Vagina (tissue), 2 donors: ENCODE results near the gene RFLNA.

Source experiments
- CTCF ChIP-seq, 3 experiments: fragments of 450-650 bp in 2 of 3; fragments of 200-600 bp in 1 of 3; sonication (generic) in 1 of 3; IDR thresholded peaks; one replicate each; pipeline ENCODE4 v1.5.1; 2017 to 2019; ENCODE audit warnings: antibody characterized with exemption in 3 of 3, mild to moderate bottlenecking in 2 of 3, moderate library complexity in 2 of 3
- POLR2AphosphoS5 ChIP-seq, 2 donors: sonication (generic); formaldehyde crosslinking; IDR thresholded peaks; one replicate each; pipeline ENCODE4 v1.9.0; 2017; ENCODE audit warnings: antibody characterized with exemption in 2 of 2, mild to moderate bottlenecking in 2 of 2, low read depth in 1 of 2; ENCODE audit not compliant: insufficient read depth in 1 of 2

GRCh38 chr12:124345795-124346194, 50.9 kb downstream of the RFLNA start:
- no peak for TF ChIP-seq CTCF (IDR thresholded peaks at IDR 0.05)
- TF ChIP-seq POLR2AphosphoS5 (IDR thresholded peaks at IDR 0.05; ENCODE audit: insufficient read depth in 1 of 2, low read depth in 1 of 2) = no peak
